ENCODE measurements around the gene GAPDH.
"Not testable (repeated sequence)": the region's sequence is repeated elsewhere in the genome, so short reads cannot be mapped to it uniquely, and the experiment has no call there.

The GAPDH gene

DNA sequence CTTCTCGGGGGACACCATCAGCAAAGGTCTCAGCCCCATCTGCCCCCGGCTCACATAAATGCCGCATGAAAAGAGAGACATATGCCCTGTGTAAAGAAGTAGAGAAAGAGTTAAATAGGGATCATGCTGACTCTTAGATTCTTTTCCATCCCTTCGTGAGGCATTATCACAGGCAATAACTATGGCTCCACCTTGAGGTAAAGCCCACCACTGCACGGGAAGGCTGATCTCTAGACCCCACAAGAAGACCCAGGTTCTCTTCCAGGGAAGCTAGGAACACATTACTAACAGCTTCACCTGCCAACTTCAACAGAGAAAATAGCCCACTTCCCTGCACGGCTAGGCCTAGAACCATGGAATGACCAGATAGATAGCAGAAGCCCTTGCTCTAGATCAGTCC, 47.9 kb downstream of the GAPDH start:
- Histone ChIP-seq H2AFZ (ENCODE audit: low read length) (no peak overlapping the region), H3K4me3 (ENCODE audit: low read length in 2 of 2) (no peak overlapping the region), H3K23ac (ENCODE audit: low read depth, low read length, poor library complexity) (no peak overlapping the region), H2BK15ac (ENCODE audit: low read length) (no peak overlapping the region), H3K4me2 (ENCODE audit: insufficient read depth, low read length, poor library complexity, severe bottlenecking) (no peak overlapping the region), H3K79me1 (ENCODE audit: low read depth, low read length) (no peaks in the 10 kb centered on the region), H3K27ac (replicated peaks; ENCODE audit: low read length) (no peak overlapping the region), H4K91ac (ENCODE audit: low read depth, low read length, poor library complexity) (no peak overlapping the region), H3K9ac (ENCODE audit: low read depth, low read length, poor library complexity) (no peak overlapping the region), H2BK5ac (ENCODE audit: low read length) (no peak overlapping the region), H3K4me1 (ENCODE audit: control insufficient read depth in 2 of 2, insufficient read depth in 1 of 2, low read depth in 1 of 2, low read length in 2 of 2) (no peaks in the 10 kb centered on the region), H3K4ac (ENCODE audit: low read length) (no peak overlapping the region), H2AK5ac (ENCODE audit: low read depth, low read length) (no peak overlapping the region), H3K9me3 (replicated peaks in 1 of 2; ENCODE audit: control insufficient read depth in 2 of 2, insufficient read depth in 1 of 2, low read depth in 1 of 2, low read length in 2 of 2) (no peaks in the 10 kb centered on the region), H3K27me3 (ENCODE audit: control insufficient read depth in 3 of 3, insufficient read depth in 3 of 3, low read depth in 1 of 3, low read length in 3 of 3) (no peaks in the 10 kb centered on the region), H2BK12ac (ENCODE audit: low read length) (no peak overlapping the region), H3K36me3 (replicated peaks in 1 of 2; ENCODE audit: control insufficient read depth in 2 of 2, insufficient read depth in 2 of 2, low read length in 2 of 2) (peaks cover 65 to 93% of the 10 kb centered on the region in 2 donors), H4K8ac (ENCODE audit: low read depth, low read length) (no peak overlapping the region), H3K14ac (ENCODE audit: low read length) (no peak overlapping the region), H2BK120ac (ENCODE audit: low read depth, low read length) (no peak overlapping the region), H3K18ac (ENCODE audit: low read length) (no peak overlapping the region)
- no peak for DNase-seq (ENCODE audit: low spot score)
- WGBS, 2 donors (ENCODE audit: extremely low coverage in 2 of 2, insufficient read length in 2 of 2, insufficient replicate concordance in 1 of 2): no CpG with 5 or more reads among the region's 6 CpGs

DNA sequence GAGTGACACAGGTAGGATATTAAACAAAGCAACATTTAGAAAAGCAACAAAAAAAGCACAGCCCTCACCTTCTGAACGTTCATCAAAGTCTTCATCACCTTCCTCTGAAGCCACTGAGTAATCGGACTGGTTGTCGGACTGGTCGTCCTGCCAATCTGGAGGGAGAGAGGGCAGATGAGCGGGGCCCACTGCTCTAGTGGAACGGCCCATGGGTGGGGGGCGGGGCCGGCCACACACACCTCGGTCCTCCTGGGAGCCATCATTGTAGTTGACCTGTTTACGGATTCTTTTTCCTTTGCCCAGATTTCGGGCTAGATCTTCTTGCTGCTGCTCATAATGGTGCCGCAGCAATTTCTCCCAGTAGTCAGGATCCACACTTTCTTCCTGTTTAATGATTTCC, 48.6 kb downstream of the GAPDH start:
- no peak overlapping the region for H3K27ac ChIP-seq (replicated peaks; ENCODE audit: low read length)
- no peak overlapping the region for H4K91ac ChIP-seq (ENCODE audit: low read depth, low read length, poor library complexity)
- no peaks in the 10 kb centered on the region for H3K27me3 ChIP-seq (ENCODE audit: control insufficient read depth in 3 of 3, insufficient read depth in 3 of 3, low read depth in 1 of 3, low read length in 3 of 3)
- H3K9me3 ChIP-seq (replicated peaks in 1 of 2; ENCODE audit: control insufficient read depth in 2 of 2, insufficient read depth in 1 of 2, low read depth in 1 of 2, low read length in 2 of 2): no peaks in the 10 kb centered on the region
- no peak overlapping the region for H3K18ac ChIP-seq (ENCODE audit: low read length)
- H4K8ac ChIP-seq (ENCODE audit: low read depth, low read length): no peak overlapping the region
- H3K4me2 ChIP-seq (ENCODE audit: insufficient read depth, low read length, poor library complexity, severe bottlenecking): no peak overlapping the region
- H2AK5ac ChIP-seq (ENCODE audit: low read depth, low read length): no peak overlapping the region
- H2AFZ ChIP-seq (ENCODE audit: low read length): no peak overlapping the region
- no peak overlapping the region for H2BK15ac ChIP-seq (ENCODE audit: low read length)
- no peak overlapping the region for H3K14ac ChIP-seq (ENCODE audit: low read length)
- H3K9ac ChIP-seq (ENCODE audit: low read depth, low read length, poor library complexity): no peak overlapping the region
- H3K23ac ChIP-seq (ENCODE audit: low read depth, low read length, poor library complexity): no peak overlapping the region
- WGBS, 2 donors (ENCODE audit: extremely low coverage in 2 of 2, insufficient read length in 2 of 2, insufficient replicate concordance in 1 of 2): no CpG with 5 or more reads among the region's 12 CpGs
- H3K4me3 ChIP-seq (ENCODE audit: low read length in 2 of 2): no peak overlapping the region
- H3K4me1 ChIP-seq (ENCODE audit: control insufficient read depth in 2 of 2, insufficient read depth in 1 of 2, low read depth in 1 of 2, low read length in 2 of 2): no peaks in the 10 kb centered on the region
- H2BK12ac ChIP-seq (ENCODE audit: low read length): no peak overlapping the region
- no peak overlapping the region for H2BK5ac ChIP-seq (ENCODE audit: low read length)
- peaks cover 2% of the 10 kb centered on the region for H3K79me1 ChIP-seq (ENCODE audit: low read depth, low read length)
- peaks cover 65 to 93% of the 10 kb centered on the region in 2 donors for H3K36me3 ChIP-seq (replicated peaks in 1 of 2; ENCODE audit: control insufficient read depth in 2 of 2, insufficient read depth in 2 of 2, low read length in 2 of 2)
- H2BK120ac ChIP-seq (ENCODE audit: low read depth, low read length): no peak overlapping the region
- H3K4ac ChIP-seq (ENCODE audit: low read length): no peak overlapping the region
- DNase-seq (ENCODE audit: low spot score): no peak

DNA sequence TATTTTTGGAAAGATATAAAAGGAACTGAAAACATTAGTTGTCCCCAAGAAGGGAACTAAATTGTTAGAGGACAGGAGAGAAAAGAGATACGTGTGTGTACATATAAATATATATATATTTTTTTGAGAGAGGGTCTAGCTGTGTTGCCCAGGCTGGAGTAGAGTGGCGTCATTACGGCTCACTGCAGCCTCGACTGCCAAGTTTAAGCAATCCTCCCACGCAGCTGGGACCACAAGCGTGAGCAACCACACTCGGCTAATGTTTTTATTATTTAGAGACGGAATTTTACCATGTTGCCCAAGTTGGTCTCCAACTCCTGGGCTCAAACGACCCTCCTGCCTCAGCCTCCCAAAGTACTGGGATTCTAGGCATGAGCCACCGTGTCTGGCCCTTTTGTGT, 50.0 kb downstream of the GAPDH start:
- Histone ChIP-seq H3K14ac (ENCODE audit: low read length) (no peak overlapping the region), H2BK15ac (ENCODE audit: low read length) (no peak overlapping the region), H3K79me1 (ENCODE audit: low read depth, low read length) (peaks cover 2% of the 10 kb centered on the region), H2BK120ac (ENCODE audit: low read depth, low read length) (no peak overlapping the region), H3K4me2 (ENCODE audit: insufficient read depth, low read length, poor library complexity, severe bottlenecking) (no peak overlapping the region), H2AK5ac (ENCODE audit: low read depth, low read length) (no peak overlapping the region), H4K91ac (ENCODE audit: low read depth, low read length, poor library complexity) (no peak overlapping the region), H3K9me3 (replicated peaks in 1 of 2; ENCODE audit: control insufficient read depth in 2 of 2, insufficient read depth in 1 of 2, low read depth in 1 of 2, low read length in 2 of 2) (no peaks in the 10 kb centered on the region), H2BK5ac (ENCODE audit: low read length) (no peak overlapping the region), H3K4me3 (ENCODE audit: low read length in 2 of 2) (no peak overlapping the region), H2AFZ (ENCODE audit: low read length) (no peak overlapping the region), H3K27me3 (ENCODE audit: control insufficient read depth in 3 of 3, insufficient read depth in 3 of 3, low read depth in 1 of 3, low read length in 3 of 3) (no peaks in the 10 kb centered on the region), H3K36me3 (replicated peaks in 1 of 2; ENCODE audit: control insufficient read depth in 2 of 2, insufficient read depth in 2 of 2, low read length in 2 of 2) (peaks cover 64 to 94% of the 10 kb centered on the region in 2 donors), H3K23ac (ENCODE audit: low read depth, low read length, poor library complexity) (no peak overlapping the region), H4K8ac (ENCODE audit: low read depth, low read length) (no peak overlapping the region), H3K4me1 (ENCODE audit: control insufficient read depth in 2 of 2, insufficient read depth in 1 of 2, low read depth in 1 of 2, low read length in 2 of 2) (no peaks in the 10 kb centered on the region), H3K27ac (replicated peaks; ENCODE audit: low read length) (no peak overlapping the region), H2BK12ac (ENCODE audit: low read length) (no peak overlapping the region), H3K18ac (ENCODE audit: low read length) (no peak overlapping the region), H3K4ac (ENCODE audit: low read length) (no peak overlapping the region), H3K9ac (ENCODE audit: low read depth, low read length, poor library complexity) (no peak overlapping the region)
- WGBS, 2 donors (ENCODE audit: extremely low coverage in 2 of 2, insufficient read length in 2 of 2, insufficient replicate concordance in 1 of 2): no CpG with 5 or more reads among the region's 10 CpGs
- DNase-seq (ENCODE audit: low spot score): no peak

DNA sequence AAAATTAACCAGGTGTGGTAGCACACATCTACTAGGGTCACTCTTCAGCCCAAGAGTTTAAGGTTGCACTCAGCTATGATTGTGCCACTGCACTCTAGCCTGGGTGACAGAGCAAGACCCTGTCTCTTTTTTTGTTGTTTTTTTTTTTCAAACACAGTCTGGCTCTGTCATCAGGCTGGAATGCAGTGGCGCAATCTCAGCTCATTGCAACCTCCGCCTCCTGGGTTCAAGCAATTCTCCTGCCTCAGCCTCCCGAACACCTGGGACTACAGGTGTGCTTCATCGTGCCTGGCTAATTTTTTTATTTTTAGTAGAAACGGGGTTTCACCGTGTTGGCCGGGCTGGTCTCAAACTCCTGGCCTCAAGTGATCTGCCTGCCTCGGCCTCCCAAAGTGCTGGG, 52.3 kb downstream of the GAPDH start:
- not testable (repeated sequence) for DNase-seq (ENCODE audit: low spot score); H2BK120ac ChIP-seq (ENCODE audit: low read depth, low read length); H2AFZ ChIP-seq (ENCODE audit: low read length); H2BK15ac ChIP-seq (ENCODE audit: low read length); H3K9me3 ChIP-seq (replicated peaks in 1 of 2; ENCODE audit: control insufficient read depth in 2 of 2, insufficient read depth in 1 of 2, low read depth in 1 of 2, low read length in 2 of 2); H3K4ac ChIP-seq (ENCODE audit: low read length); H3K4me1 ChIP-seq (ENCODE audit: control insufficient read depth in 2 of 2, insufficient read depth in 1 of 2, low read depth in 1 of 2, low read length in 2 of 2); H3K79me1 ChIP-seq (ENCODE audit: low read depth, low read length); H2AK5ac ChIP-seq (ENCODE audit: low read depth, low read length); H3K4me3 ChIP-seq (ENCODE audit: low read length in 2 of 2); H3K23ac ChIP-seq (ENCODE audit: low read depth, low read length, poor library complexity); H2BK5ac ChIP-seq (ENCODE audit: low read length); H3K4me2 ChIP-seq (ENCODE audit: insufficient read depth, low read length, poor library complexity, severe bottlenecking); H3K14ac ChIP-seq (ENCODE audit: low read length); H4K8ac ChIP-seq (ENCODE audit: low read depth, low read length); H3K27ac ChIP-seq (replicated peaks; ENCODE audit: low read length); H3K18ac ChIP-seq (ENCODE audit: low read length); H3K27me3 ChIP-seq (ENCODE audit: control insufficient read depth in 3 of 3, insufficient read depth in 3 of 3, low read depth in 1 of 3, low read length in 3 of 3); H3K9ac ChIP-seq (ENCODE audit: low read depth, low read length, poor library complexity); H4K91ac ChIP-seq (ENCODE audit: low read depth, low read length, poor library complexity); H2BK12ac ChIP-seq (ENCODE audit: low read length)
- peaks cover 59 to 98% of the 10 kb centered on the region in 2 donors for H3K36me3 ChIP-seq (replicated peaks in 1 of 2; ENCODE audit: control insufficient read depth in 2 of 2, insufficient read depth in 2 of 2, low read length in 2 of 2)
- WGBS, 2 donors (ENCODE audit: extremely low coverage in 2 of 2, insufficient read length in 2 of 2, insufficient replicate concordance in 1 of 2): no CpG with 5 or more reads among the region's 8 CpGs
